ENCODE measurements around the gene FBXO34. TPM values are rescaled to one million over a fixed set of nuclear protein-coding genes. Genes with fewer than 3 reads are reported as not detected.

Gene FBXO34
- total RNA-seq, 1 experiment from 2014 or later: 18.8 TPM

DNA sequence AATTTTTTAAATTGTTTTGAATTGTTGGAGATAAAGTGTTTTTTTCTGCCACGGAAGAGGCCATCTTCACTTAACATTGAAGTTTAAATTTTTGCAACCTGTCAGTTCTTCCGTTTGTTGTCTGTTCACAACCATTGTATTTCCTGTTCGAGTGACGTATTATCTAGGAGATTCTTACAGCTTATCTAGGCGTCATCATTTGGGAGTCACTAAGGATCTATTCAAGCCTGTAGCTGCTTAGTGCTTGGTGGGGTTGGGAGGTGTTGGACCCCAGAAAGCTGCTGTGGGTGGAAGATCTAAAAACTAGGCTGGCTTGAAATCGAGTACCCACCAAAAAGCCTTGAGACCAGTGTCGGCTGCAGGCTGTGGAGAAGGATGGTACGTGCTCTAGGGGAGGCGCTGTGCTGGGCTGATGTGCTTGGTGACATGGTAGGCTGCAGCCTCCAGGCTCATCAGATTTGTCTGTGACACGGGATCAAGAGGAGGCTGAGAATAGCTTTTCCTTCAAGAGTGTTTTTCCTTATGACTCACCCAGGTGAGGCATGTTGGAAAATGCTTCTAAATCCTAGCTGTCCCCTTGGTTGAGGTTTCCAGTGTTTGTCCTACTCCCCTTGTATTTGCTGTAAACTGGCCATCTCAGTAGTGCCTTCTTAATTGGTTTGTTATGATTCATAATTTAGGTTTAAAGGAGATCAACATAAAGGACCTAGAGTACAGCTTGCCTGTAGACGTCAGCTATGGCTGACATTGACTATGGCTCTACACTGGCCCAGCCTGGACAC lies 82.7 kb downstream of the FBXO34 start:
- no peaks in the 10 kb centered on the region for H3K27me3 ChIP-seq (ENCODE audit: control insufficient read depth, insufficient read depth, low read length)
- TF ChIP-seq, protein P1, sequence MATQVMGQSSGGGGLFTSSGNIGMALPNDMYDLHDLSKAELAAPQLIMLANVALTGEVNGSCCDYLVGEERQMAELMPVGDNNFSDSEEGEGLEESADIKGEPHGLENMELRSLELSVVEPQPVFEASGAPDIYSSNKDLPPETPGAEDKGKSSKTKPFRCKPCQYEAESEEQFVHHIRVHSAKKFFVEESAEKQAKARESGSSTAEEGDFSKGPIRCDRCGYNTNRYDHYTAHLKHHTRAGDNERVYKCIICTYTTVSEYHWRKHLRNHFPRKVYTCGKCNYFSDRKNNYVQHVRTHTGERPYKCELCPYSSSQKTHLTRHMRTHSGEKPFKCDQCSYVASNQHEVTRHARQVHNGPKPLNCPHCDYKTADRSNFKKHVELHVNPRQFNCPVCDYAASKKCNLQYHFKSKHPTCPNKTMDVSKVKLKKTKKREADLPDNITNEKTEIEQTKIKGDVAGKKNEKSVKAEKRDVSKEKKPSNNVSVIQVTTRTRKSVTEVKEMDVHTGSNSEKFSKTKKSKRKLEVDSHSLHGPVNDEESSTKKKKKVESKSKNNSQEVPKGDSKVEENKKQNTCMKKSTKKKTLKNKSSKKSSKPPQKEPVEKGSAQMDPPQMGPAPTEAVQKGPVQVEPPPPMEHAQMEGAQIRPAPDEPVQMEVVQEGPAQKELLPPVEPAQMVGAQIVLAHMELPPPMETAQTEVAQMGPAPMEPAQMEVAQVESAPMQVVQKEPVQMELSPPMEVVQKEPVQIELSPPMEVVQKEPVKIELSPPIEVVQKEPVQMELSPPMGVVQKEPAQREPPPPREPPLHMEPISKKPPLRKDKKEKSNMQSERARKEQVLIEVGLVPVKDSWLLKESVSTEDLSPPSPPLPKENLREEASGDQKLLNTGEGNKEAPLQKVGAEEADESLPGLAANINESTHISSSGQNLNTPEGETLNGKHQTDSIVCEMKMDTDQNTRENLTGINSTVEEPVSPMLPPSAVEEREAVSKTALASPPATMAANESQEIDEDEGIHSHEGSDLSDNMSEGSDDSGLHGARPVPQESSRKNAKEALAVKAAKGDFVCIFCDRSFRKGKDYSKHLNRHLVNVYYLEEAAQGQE (IDR thresholded peaks at IDR 0.05; ENCODE audit: insufficient read depth in 1 of 2, low read depth in 2 of 2, low read length in 1 of 2): no peak
- TF ChIP-seq SIN3A (IDR thresholded peaks at IDR 0.05; ENCODE audit: borderline replicate concordance, insufficient read depth, low read depth, low read length) (no peak), TCF7L2 (IDR thresholded peaks at IDR 0.05; ENCODE audit: low read depth, low read length) (no peak), POLR2AphosphoS5 (IDR thresholded peaks at IDR 0.05; ENCODE audit: low read depth, low read length) (no peak)
- TF ChIP-seq, protein P2, sequence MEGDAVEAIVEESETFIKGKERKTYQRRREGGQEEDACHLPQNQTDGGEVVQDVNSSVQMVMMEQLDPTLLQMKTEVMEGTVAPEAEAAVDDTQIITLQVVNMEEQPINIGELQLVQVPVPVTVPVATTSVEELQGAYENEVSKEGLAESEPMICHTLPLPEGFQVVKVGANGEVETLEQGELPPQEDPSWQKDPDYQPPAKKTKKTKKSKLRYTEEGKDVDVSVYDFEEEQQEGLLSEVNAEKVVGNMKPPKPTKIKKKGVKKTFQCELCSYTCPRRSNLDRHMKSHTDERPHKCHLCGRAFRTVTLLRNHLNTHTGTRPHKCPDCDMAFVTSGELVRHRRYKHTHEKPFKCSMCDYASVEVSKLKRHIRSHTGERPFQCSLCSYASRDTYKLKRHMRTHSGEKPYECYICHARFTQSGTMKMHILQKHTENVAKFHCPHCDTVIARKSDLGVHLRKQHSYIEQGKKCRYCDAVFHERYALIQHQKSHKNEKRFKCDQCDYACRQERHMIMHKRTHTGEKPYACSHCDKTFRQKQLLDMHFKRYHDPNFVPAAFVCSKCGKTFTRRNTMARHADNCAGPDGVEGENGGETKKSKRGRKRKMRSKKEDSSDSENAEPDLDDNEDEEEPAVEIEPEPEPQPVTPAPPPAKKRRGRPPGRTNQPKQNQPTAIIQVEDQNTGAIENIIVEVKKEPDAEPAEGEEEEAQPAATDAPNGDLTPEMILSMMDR (IDR thresholded peaks at IDR 0.05): no peak
- POLR2A ChIA-PET: interaction anchor here (0.6 kb wide), 1 partner anchor 118 kb away, joined by 6 read pairs; no protein-coding TSS in a partner anchor
- in situ Hi-C loops (cut with HindIII; ENCODE audit: low pct_unique_long_range_greater_than_20kb, low sequenced_read_pairs) (no loop called here), intact Hi-C loops (cut with micrococcal nuclease; ENCODE audit: unreplicated experiment) (loop anchor here (5.0 kb wide), 1 partner anchor 142 kb away; no protein-coding TSS in a partner anchor)
- ATAC-seq (peak; percentile 31; the same call in 1 of the 2 replicates), DNase-seq (ENCODE audit: low read depth, low spot score) (no peak)
- no peaks in the 10 kb centered on the region for H3K9me3 ChIP-seq (ENCODE audit: control insufficient read depth, insufficient read depth, low read depth, low read length)
- no peaks in the 10 kb centered on the region for H3K4me1 ChIP-seq (ENCODE audit: control insufficient read depth, insufficient read depth, low read length)
- no peaks in the 10 kb centered on the region; the same call in none of the 2 replicates for H3K36me3 ChIP-seq (ENCODE audit: control insufficient read depth, insufficient read depth, low read length)
- no TSS peak for BruUV-seq (replicated peaks)
- CTCF ChIA-PET: interaction anchor here (0.6 to 1.4 kb wide), 6 partner anchors 7 to 145 kb away, joined by 3 to 11 read pairs (median 4); partner anchors contain the start of gene FBXO34
- no peak overlapping the region for H3K4me3 ChIP-seq (ENCODE audit: low read depth in 2 of 2, low read length in 2 of 2)
- no peak overlapping the region for H3K27ac ChIP-seq (ENCODE audit: low read length)

DNA sequence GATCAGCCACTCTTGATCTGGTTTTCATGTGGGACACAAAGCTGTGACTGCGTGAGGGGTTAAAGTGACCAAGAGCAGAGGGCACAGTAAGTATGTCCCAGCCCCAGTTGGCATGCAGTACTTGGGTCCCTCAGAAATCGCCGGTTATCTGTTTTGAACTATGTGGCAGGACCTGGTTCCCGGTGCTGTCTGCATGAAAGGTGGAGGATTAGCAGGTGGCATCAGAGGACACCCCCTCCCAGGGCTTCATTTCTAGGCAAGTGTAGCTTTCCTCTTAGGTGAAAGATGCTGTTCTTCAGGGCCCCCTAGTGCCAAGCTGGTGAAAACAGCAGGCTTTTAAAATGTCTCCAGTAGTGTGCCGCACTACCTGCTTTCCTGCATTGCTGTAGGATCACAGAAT lies 83.3 kb downstream of the FBXO34 start:
- Histone ChIP-seq H3K27ac (ENCODE audit: low read length) (no peak overlapping the region), H3K4me3 (ENCODE audit: low read depth in 2 of 2, low read length in 2 of 2) (no peak overlapping the region), H3K27me3 (ENCODE audit: control insufficient read depth, insufficient read depth, low read length) (no peaks in the 10 kb centered on the region), H3K9me3 (ENCODE audit: control insufficient read depth, insufficient read depth, low read depth, low read length) (no peaks in the 10 kb centered on the region), H3K4me1 (ENCODE audit: control insufficient read depth, insufficient read depth, low read length) (no peaks in the 10 kb centered on the region), H3K36me3 (ENCODE audit: control insufficient read depth, insufficient read depth, low read length) (no peaks in the 10 kb centered on the region; the same call in none of the 2 replicates)
- intact Hi-C loops (cut with micrococcal nuclease; ENCODE audit: unreplicated experiment): loop anchor here (5.0 kb wide), 1 partner anchor 142 kb away; no protein-coding TSS in a partner anchor
- in situ Hi-C loops (cut with HindIII; ENCODE audit: low pct_unique_long_range_greater_than_20kb, low sequenced_read_pairs): no loop called here
- DNase-seq (ENCODE audit: low read depth, low spot score) (no peak), ATAC-seq (peak; percentile 86)
- TF ChIP-seq POLR2AphosphoS5 (IDR thresholded peaks at IDR 0.05; ENCODE audit: low read depth, low read length): no peak
- TF ChIP-seq, protein P2 (IDR thresholded peaks at IDR 0.05): peak; percentile 81
- ChIA-PET POLR2A (no interaction called here), CTCF (interaction anchor here (0.6 to 1.4 kb wide), 6 partner anchors 8 to 145 kb away, joined by 3 to 11 read pairs (median 4); partner anchors contain the start of gene FBXO34)
- no TSS peak for BruUV-seq (replicated peaks)

Measured in Panc1 (cell line).